GOT3 (cell line): Measurements from ENCODE around the gene RALB.

Experiments
- DNase-seq: peaks from one replicate; lab custom pipeline; 2025; ENCODE audit warnings: mixed read lengths; lab: John Stamatoyannopoulos, UW

Gene RALB

GRCh38 chr2:120252225-120253020, at the start of gene RALB:
RALB (plus strand) TSS chr2:120252852; CDS start chr2:120278665, 25,813 bp downstream.
- DNase-seq: peak; percentile 95

GRCh38 chr2:120203251-120204021, 49.2 kb upstream of the RALB start:
- DNase-seq: no peak

DNA sequence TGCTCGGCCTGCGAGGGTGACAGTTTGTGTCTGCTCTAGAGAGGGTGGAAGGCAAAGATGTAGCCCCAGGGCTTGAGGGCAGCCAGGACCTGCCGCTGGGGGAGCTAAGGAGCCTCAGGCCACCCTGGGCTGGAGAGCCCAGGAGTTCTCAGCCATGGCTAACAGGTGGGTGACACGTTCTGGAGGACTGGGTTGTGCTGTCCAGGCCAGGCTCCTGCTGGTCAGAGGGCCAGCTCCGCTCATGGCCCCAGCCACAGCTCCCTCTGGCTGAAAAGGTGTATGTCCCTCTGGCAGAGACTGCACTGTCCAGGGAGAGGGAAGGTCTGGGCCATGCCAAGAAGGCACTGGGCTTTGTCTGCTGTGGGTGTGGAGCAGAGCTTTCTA, 48.6 kb upstream of the RALB start:
- no peak for DNase-seq

GRCh38 chr2:120204417-120204816, 48.2 kb upstream of the RALB start:
- no peak for DNase-seq

DNA sequence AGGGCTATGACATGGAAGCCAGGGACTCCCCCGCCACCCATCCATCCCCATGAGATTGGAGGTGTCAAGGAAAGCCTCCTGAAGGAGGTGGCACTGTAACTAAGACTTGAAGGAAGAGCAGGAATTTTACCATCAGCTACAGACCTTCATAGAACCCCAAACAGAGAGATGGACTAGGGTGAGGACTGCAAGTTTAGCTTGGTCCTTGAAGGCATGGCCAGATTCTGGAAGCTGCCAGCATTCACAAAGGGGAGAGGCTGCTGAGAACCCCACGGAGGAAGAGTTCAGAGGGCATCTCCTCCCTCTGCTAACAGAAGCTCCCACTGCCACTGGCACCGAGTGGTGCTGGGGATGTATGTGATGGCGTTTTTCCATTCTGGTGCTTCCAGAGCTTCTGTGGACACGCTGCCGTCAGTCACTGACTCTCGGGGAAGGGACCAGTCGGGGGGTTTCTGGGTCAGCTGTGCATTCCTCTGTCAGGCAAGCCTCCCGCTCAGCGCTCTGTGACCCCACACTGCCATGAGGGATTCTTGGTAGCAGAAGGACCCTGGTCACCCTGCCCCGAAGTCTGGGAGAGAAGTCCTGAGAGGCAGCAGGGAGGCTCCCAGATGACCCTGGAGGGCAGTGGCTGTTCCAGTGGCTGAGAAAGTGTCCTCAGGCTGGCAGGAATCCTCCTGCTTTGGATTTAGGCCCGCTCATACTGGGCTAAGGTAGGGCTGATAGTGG, 47.5 kb upstream of the RALB start:
- DNase-seq: no peak

DNA sequence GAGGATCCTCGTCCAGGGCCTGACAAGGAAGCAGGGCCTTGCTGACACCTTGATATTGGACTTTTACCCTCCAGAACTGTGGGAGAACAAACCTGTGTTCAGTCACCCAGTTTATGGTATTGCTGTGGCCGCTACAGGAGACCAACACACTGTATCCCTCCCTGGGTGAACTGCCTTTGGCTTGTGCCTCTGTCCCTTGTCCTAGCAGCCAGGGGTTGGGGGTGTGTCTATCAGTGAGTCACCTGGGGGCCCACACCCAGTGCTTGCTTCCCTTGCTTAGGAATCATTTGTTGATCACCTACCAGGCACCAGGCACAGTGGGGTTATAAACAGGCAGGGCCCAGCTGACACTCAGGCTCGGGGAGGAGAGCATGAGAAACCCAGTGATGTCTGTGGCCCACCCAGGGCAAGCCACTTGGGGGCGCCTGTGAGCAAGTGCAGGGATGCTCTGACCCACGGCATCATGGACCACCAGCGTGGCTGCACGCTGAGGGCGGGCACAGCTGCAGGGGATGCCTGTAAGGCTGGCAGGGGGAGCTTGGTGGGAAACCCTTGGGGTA, 46.5 kb upstream of the RALB start:
- DNase-seq: no peak

DNA sequence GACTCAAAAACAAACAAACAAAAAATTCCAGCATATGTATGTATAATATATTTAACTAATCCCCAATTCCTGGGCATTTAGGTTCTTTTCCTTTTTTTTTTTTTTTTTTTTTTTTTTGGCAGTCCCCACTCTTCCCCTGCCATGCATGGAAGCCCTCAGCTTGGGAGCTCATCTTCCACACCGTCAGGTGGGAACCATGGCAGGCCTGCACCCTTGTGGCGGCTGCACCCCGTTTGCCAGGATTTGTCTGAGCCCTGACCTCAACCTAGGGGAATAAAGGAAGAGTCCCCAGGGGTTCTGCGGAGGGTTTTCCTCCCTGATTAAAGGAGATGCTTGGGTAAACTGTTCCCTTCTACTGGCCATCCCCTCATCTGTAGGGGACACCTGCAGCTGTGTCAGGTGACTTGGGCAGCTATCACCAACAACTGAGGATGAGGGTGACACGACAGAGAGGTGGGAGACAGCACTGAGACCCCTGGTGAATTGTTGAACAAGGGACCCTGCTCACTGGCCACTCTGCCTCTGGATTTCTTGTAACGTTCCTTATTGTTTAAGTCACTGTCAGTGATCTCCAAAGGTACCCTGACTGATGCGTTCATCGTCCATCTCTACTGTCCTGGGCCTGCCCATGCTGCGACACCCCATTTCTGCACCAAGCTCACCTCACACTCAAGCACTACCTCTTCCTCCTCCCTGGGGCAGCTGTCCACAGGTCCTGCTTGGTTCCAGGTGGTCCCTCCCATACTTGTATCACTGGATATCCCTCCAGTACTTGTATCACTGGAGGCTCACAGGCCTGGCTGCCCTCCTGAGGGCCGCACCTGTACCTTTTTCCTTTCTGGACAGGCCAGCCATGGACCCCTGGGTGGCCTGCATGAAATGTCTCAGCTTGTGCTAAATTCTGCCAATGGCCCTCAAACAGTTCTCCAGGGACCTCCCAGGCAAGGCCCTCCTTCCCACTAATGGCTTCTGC, 44.0 kb upstream of the RALB start:
- DNase-seq: no peak

DNA sequence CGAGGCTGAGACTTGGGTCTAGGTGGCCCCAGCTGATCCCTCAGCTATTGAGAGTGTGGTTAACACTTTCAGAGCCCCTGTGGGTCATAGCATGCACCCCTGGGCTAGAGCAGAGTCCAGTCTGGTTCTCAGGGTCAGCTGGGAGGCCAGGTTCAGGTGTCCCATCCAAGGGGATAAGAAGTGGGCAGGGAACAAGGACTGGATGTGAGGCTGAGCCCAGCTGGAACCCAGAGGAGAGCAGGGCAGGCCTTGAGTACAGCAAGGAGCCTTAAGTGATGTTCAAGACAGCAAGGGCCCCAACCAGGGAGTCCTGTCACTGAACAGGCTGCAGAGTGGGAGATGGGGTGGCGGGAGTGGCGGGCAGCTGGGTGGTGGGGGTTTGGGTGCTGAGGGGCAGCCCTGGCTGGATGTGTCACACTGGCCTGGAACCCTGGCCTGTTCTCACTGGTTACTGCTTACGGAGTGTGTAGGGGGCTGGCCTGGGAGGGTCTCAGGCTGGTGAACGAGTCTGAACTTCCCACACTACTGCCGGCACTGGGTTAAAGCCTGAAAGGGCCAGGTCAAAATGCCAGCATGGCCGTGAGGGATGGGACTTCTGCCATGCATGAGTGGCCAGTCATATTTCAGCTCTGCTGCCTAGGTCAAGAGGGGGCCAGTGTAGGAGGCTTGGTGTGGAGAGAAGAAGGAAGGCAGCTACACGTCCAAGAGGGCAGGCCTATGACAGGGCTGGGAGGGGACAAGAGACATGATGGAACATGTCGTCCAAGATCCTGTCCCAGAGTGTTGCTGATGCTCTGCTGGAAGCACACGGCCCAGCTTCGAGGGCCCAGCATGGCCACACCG, 43.0 kb upstream of the RALB start:
- no peak for DNase-seq

DNA sequence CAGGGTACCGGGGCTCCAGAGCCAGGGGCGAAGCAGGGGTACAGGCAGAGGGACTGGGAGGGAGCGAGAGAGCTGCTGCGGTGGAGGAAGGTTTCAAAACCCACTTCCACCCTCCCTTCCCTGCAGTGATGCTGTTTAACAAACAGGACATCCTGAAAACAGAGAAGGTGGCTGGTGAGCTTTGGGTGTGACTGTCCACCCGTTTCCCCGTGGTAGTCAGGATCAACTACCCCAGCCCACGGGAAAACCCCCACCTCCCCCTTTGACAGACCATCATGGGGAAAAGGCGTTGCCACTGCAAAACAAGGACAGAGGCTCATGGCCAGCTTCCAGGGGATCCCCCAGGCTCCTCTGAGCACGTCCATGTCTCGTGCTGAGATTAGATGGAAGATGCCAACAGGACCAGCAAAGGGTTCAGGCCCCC, 42.4 kb upstream of the RALB start:
- DNase-seq: no peak

GRCh38 chr2:120218181-120218580, 34.5 kb upstream of the RALB start:
- no peak for DNase-seq

GRCh38 chr2:120219291-120219690, 33.4 kb upstream of the RALB start:
- DNase-seq: no peak

GRCh38 chr2:120219766-120220165, 32.9 kb upstream of the RALB start:
- no peak for DNase-seq

DNA sequence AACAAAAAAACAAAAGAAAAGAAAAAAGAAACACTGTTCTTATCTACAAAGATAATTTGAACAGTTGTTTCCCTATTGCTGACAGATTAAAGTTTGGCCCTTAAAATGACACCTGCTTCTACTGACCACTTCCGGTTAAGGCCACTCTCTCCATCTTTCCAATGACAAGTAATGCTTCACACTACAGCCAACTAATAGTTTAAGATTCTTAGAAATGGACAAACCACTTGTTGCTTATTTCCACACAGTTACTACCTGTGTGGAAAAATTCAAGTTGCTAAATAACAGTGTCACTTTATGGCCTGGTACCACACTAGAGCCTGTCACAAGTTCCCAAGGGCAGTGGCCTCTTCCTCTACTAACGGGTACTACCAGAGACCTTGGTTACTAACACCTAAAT, 31.9 kb upstream of the RALB start:
- DNase-seq: no peak

GRCh38 chr2:120221616-120222015, 31.0 kb upstream of the RALB start:
- no peak for DNase-seq

GRCh38 chr2:120222186-120223033, 30.2 kb upstream of the RALB start:
- DNase-seq: no peak

DNA sequence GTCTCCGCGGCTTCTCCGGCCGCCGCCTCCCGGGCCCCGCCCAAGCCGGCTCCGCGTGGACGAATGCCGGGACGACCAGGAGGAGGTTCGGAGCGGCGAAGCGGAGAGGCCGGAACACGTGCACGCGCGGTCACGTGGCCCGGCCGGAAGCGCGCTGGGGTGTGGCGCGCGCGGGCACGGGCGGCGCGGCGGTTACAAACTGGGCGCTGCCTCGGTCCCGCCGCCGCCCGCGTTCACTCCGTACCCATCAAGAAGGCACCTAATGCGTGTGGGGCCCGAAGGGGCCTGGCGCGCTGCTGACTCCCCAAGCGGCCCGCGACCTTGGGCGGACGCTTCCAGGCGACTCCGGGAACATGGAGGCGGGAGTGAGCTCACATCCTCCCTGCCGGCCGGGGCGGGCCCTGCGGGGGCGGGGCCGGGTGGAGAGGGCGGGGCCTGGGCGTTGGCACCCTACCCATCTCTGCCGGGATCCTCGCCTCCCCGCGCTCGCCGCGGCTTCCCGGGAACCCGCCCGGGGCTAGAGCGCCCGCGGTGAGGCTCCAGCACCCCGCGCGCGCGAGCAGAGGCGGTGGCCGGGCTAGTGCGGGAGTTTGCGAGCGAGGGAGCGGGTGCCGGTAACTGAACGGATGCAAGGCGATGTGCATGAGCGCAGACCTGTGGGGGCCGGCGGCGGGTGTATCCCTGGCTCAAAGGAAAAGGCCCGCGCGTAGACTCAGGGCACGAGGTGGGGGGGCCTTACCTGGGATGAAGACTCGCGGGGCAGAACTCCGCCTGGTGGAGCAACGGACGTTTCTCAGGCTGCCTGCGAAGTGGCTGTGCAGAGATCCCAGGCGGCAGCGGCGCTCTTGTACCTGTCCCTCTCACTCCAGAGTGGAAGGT, 29.4 kb upstream of the RALB start, which contains the start of gene TMEM185B:
TMEM185B (minus strand) TSS at position 367 of the 879 bp plus-strand sequence. CDS start 424 bp downstream, outside the sequence.
- DNase-seq: peak; percentile 81

DNA sequence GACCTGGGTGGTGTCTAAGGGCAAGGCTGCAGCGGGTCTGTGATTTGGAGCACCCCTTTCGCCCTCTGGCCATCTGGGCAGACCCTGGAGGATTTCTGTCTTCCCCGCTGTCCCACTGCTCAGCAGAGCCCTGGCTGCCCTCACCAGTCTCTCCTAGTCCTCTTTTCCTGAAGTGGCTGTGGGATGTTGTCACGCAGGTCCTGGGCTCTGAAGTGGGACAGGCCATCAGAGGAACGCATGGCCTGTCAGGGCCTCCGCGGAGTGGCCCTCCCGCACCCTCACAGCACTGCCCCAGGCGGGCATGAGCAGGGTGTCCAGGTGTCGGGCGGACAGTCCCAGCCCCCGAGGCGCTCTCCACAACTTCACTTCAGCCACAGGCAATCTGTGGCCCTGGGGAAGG, 28.4 kb upstream of the RALB start:
- no peak for DNase-seq
